GM12878 (cell line): ENCODE results near the gene LMCD1. TPM values are rescaled to one million over a fixed set of nuclear protein-coding genes. Genes with fewer than 3 reads are reported as not detected.

Source experiments
- ATAC-seq: fragments of 200-7000 bp; cut with Tn5 transposase; 3 replicates; pipeline ENCODE4 v1.9.1; 2020; ENCODE audit warnings: mild to moderate bottlenecking, moderate library complexity
- BruUV-seq: library from RNA; stranded (reverse); fragments of 400-500 nt; replicated peaks from 2 replicates; lab custom pipeline; 2021; lab: Mats Ljungman, UMichigan
- CTCF ChIA-PET: fragments of 300-600 bp; sonication (Branson Sonifier 250); formaldehyde crosslinking; extraction: SDS; loops from one replicate; lab custom pipeline; 2021; ENCODE audit warnings: inconsistent platforms; lab: Yijun Ruan, JAX
- POLR2A ChIA-PET: fragments of 350-600 bp; formaldehyde crosslinking; extraction: SDS; loops from one replicate; lab custom pipeline; 2021; ENCODE audit warnings: inconsistent platforms; lab: Charles Lee
- RAD21 ChIA-PET: fragments of 300-600 bp; sonication (Branson Sonifier 250); formaldehyde crosslinking; loops from one replicate; lab custom pipeline; 2023; ENCODE audit warnings: antibody characterized with exemption; ENCODE audit not compliant: unreplicated experiment; lab: Charles Lee
- SMC1A ChIA-PET: fragments of 300-600 bp; sonication (Branson Sonifier 250); formaldehyde crosslinking; loops from one replicate; lab custom pipeline; 2023; ENCODE audit not compliant: unreplicated experiment, uncharacterized antibody; lab: Charles Lee
- DNase-seq: peaks from one replicate; pipeline ENCODE4 v3.0.0-alpha.2; 2011; ENCODE audit warnings: low read depth, low spot score
- FAIRE-seq: peaks from 3 replicates; lab custom pipeline; 2011; peaks lifted over from hg19 to GRCh38; lab: Jason Lieb, UNC
- H2AFZ ChIP-seq: 2 replicates; pipeline ENCODE4 v1.6.0; 2011; ENCODE audit warnings: low read depth, low read length, control low read depth; ENCODE audit not compliant: control insufficient read depth
- H3K27ac ChIP-seq: 2 replicates; pipeline ENCODE4 v1.5.1; 2011; ENCODE audit warnings: control low read depth; ENCODE audit not compliant: control insufficient read depth, insufficient read depth
- H3K27me3 ChIP-seq, 2 experiments: replicated peaks in 1 of 2; 2 replicates each; pipeline versions ENCODE4 v1.6.0 to v1.6.1; 2011; ENCODE audit warnings: low read length in 1 of 2; ENCODE audit not compliant: control insufficient read depth in 2 of 2, insufficient read depth in 2 of 2
- H3K36me3 ChIP-seq, 2 experiments: 2 replicates each; pipeline ENCODE4 v1.5.1; 2011; ENCODE audit warnings: low read length in 1 of 2; ENCODE audit not compliant: control insufficient read depth in 2 of 2, insufficient read depth in 2 of 2
- H3K4me1 ChIP-seq: 2 replicates; pipeline ENCODE4 v1.6.1; 2011; ENCODE audit warnings: mild to moderate bottlenecking, low read length, moderate library complexity, mixed read lengths; ENCODE audit not compliant: control insufficient read depth, insufficient read depth
- H3K4me2 ChIP-seq: 2 replicates; pipeline ENCODE4 v1.6.0; 2011; ENCODE audit warnings: control low read depth; ENCODE audit not compliant: control insufficient read depth, insufficient read depth
- H3K4me3 ChIP-seq: fragments of 200-600 bp; sonication (generic); 2 replicates; pipeline ENCODE4 v1.5.1; 2016
- H3K79me2 ChIP-seq: 2 replicates; pipeline ENCODE4 v1.6.0; 2011; ENCODE audit warnings: low read length; ENCODE audit not compliant: control insufficient read depth, insufficient read depth
- H3K9ac ChIP-seq: 2 replicates; pipeline ENCODE4 v1.8.0; 2011; ENCODE audit warnings: low read length, control low read depth, mixed read lengths; ENCODE audit not compliant: control insufficient read depth, insufficient read depth
- H3K9me3 ChIP-seq: replicated peaks from 3 replicates; pipeline ENCODE4 v1.5.1; 2011; ENCODE audit warnings: mild to moderate bottlenecking, low read length; ENCODE audit not compliant: control insufficient read depth, insufficient read depth
- H4K20me1 ChIP-seq: 2 replicates; pipeline ENCODE4 v1.6.0; 2011; ENCODE audit not compliant: control insufficient read depth, insufficient read depth
- CEBPB ChIP-seq, 2 experiments: fragments of 150-350 bp in 1 of 2; IDR thresholded peaks; 2 replicates each; pipeline ENCODE4 v1.6.1; 2012 to 2014; ENCODE audit warnings: low read depth in 2 of 2, low read length in 2 of 2, borderline replicate concordance in 1 of 2, inconsistent platforms in 1 of 2
- CHD2 ChIP-seq: IDR thresholded peaks from 2 replicates; pipeline ENCODE4 v1.6.1; 2011; ENCODE audit warnings: low read depth, low read length, improper control_type of control experiment, borderline replicate concordance
- IRF3 ChIP-seq: fragments of 450-650 bp; IDR thresholded peaks from 2 replicates; pipeline ENCODE4 v1.6.1; 2014; ENCODE audit warnings: mild to moderate bottlenecking
- KAT2A ChIP-seq: conservative IDR thresholded peaks from 2 replicates; pipeline ENCODE4 v1.6.1; 2011; ENCODE audit warnings: low read depth, low read length; ENCODE audit not compliant: control insufficient read depth
- NR2F1 ChIP-seq: fragments of 450-650 bp; conservative IDR thresholded peaks from 2 replicates; pipeline ENCODE4 v1.6.1; 2017; ENCODE audit warnings: mild to moderate bottlenecking
- RELA ChIP-seq: fragments of 450-650 bp; IDR thresholded peaks from 2 replicates; pipeline ENCODE4 v1.8.0; 2014; ENCODE audit warnings: borderline replicate concordance; ENCODE audit not compliant: partially characterized antibody
- SIN3A ChIP-seq: IDR thresholded peaks from 2 replicates; pipeline ENCODE4 v1.6.1; 2012; ENCODE audit warnings: low read depth, low read length, improper control_type of control experiment
- SMC3 ChIP-seq: IDR thresholded peaks from 2 replicates; pipeline ENCODE4 v1.6.1; 2011; ENCODE audit warnings: low read length, improper control_type of control experiment, borderline replicate concordance
- SRF ChIP-seq, 2 experiments: IDR thresholded peaks; 2 replicates each; pipeline ENCODE4 v1.6.1; 2011; ENCODE audit warnings: low read depth in 2 of 2, low read length in 2 of 2, mild to moderate bottlenecking in 1 of 2, moderate library complexity in 1 of 2
- SUPT20H ChIP-seq: IDR thresholded peaks from 2 replicates; pipeline ENCODE4 v1.6.1; 2011; ENCODE audit warnings: low read depth, mild to moderate bottlenecking, low read length, moderate library complexity, borderline replicate concordance; ENCODE audit not compliant: control insufficient read depth
- USF2 ChIP-seq: IDR thresholded peaks from 2 replicates; pipeline ENCODE4 v1.6.1; 2011; ENCODE audit warnings: low read depth, low read length, improper control_type of control experiment, borderline replicate concordance
- YY1 ChIP-seq: IDR thresholded peaks from 2 replicates; pipeline ENCODE4 v1.6.1; 2011; ENCODE audit warnings: low read depth, mild to moderate bottlenecking, low read length
- ZBTB4 ChIP-seq: fragments of 450-650 bp; formaldehyde crosslinking; IDR thresholded peaks from 2 replicates; pipeline ENCODE4 v1.4.0; 2022; ENCODE audit warnings: mild to moderate bottlenecking, moderate library complexity
- ZNF384 ChIP-seq: IDR thresholded peaks from 2 replicates; pipeline ENCODE4 v1.6.1; 2012; ENCODE audit warnings: low read depth, mild to moderate bottlenecking, low read length, improper control_type of control experiment, borderline replicate concordance
- WGBS: methylation state at CpG from one replicate; pipeline ENCODE4 v1.1.6; 2016; ENCODE audit warnings: low lambda C conversion rate; ENCODE audit not compliant: insufficient replicate concordance, insufficient coverage; ENCODE audit errors: missing lambda C conversion rate; 5-methylcytosine and 5-hydroxymethylcytosine counted together
- in situ Hi-C: fragments of 300-500 bp; cut with MboI; formaldehyde crosslinking; loops from 9 replicates; pipeline ENCODE4 v1.14.3; 2018; ENCODE audit warnings: mixed read lengths
- intact Hi-C: fragments of 100-400 bp; cut with micrococcal nuclease; formaldehyde crosslinking; loops from one replicate; pipeline ENCODE4 v1.14.2; 2022; ENCODE audit not compliant: unreplicated experiment
- polyA plus RNA-seq, 11 experiments: library from polyadenylated mRNA; depleted of rRNA in 4 of 11; unstranded in 6 of 11; stranded (reverse) in 5 of 11; fragments of >200 nt; fragmentation: Nextera tagmentation in 4 of 11; fragmentation: Illumina TruSeq in 1 of 11; extraction: Ambion mirVana in 4 of 11; extraction: Trizol in 1 of 11; gene quantifications; 1 replicate in 1 of 11; 2 replicates in 10 of 11; pipeline versions ENCODE4 v1.2.1 to v1.2.3, GENCODE V29; 2011 to 2016; ENCODE audit warnings: inconsistent platforms in 2 of 11, missing spikeins in 2 of 11, low read depth in 1 of 11
- total RNA-seq, 4 experiments: library from RNA; depleted of rRNA in 3 of 4; stranded (reverse); fragments of >200 nt in 3 of 4; fragmentation: Illumina TruSeq in 1 of 4; extraction: Trizol in 1 of 4; gene quantifications; 2 replicates each; pipeline versions ENCODE4 v1.2.1 to v1.2.3, GENCODE V29; 2013 to 2021

The LMCD1 gene
- total and polyA plus RNA-seq, 10 of the 15 experiments (the other 5 are each of a cell fraction or from before 2014, with no cell fraction given) = 0.27 to 6.4 (median 1.7) TPM

GRCh38 chr3:8458238-8458661, 43.4 kb upstream of the LMCD1 start (continued):
- TF ChIP-seq IRF3 (no peak), RELA (no peak), CHD2 (no peak), NR2F1 (no peak), SIN3A (no peak), YY1 (no peak), USF2 (no peak), SMC3 (no peak), KAT2A (no peak)

- ChIA-PET CTCF (no interaction called here), SMC1A (interaction anchor here (1.2 to 1.6 kb wide), 2 partner anchors 13 to 46 kb away, joined by 3 read pairs; no protein-coding TSS in a partner anchor), RAD21 (no interaction called here), POLR2A (no interaction called here)
- Histone ChIP-seq H3K9me3 (no peaks in the 10 kb centered on the region), H4K20me1 (no peaks in the 10 kb centered on the region), H3K9ac (no peak overlapping the region), H3K79me2 (no peaks in the 10 kb centered on the region), H2AFZ (no peak overlapping the region), H3K27ac (no peak overlapping the region), H3K4me3 (no peak overlapping the region), H3K27me3 (no peaks in the 10 kb centered on the region), H3K36me3 (no peaks in the 10 kb centered on the region), H3K4me1 (no peaks in the 10 kb centered on the region), H3K4me2 (no peak overlapping the region)
- no peak for FAIRE-seq
- no peak for DNase-seq
- ATAC-seq = no peak
- TF ChIP-seq ZNF384 (no peak), ZBTB4 (CRISPR knock-in tag) (no peak), SRF (IDR thresholded peaks at IDR 0.05; ENCODE audit: low read depth in 2 of 2, low read length in 2 of 2) (no peak), CEBPB (IDR thresholded peaks at IDR 0.05; ENCODE audit: borderline replicate concordance in 1 of 2, low read depth in 2 of 2, low read length in 2 of 2) (no peak), SUPT20H (no peak)
- no TSS peak for BruUV-seq
- in situ Hi-C loops (no loop called here), intact Hi-C loops (no loop called here)
- WGBS = 62% methylated on average over 6 of the region's 6 CpGs
Observed at GRCh38 chr3:8458711-8459110, 42.9 kb upstream of the LMCD1 start.
